Breast epithelium (tissue), 4 donors: ENCODE results near the gene ID3. TPM values are rescaled to one million over a fixed set of nuclear protein-coding genes. Genes with fewer than 3 reads are reported as not detected.
"Not testable (repeated sequence)": the region's sequence is repeated elsewhere in the genome, so short reads cannot be mapped to it uniquely, and the experiment has no call there.

Experiments used
- DNase-seq, 2 donors: peaks; one replicate each; pipeline ENCODE4 v3.0.0-alpha.2; 2019; ENCODE audit warnings: low spot score in 2 of 2
- H3K27ac ChIP-seq, 2 donors: fragments of 200-600 bp; sonication (generic) in 1 of 2; one replicate each; pipeline ENCODE4 v1.5.1; 2016 to 2019; ENCODE audit warnings: mild to moderate bottlenecking in 1 of 2
- H3K27me3 ChIP-seq, 2 donors: fragments of 200-600 bp; sonication (generic) in 1 of 2; one replicate each; pipeline versions ENCODE4 v1.5.1 to v1.6.0; 2017 to 2019; ENCODE audit warnings: control low read depth in 1 of 2, mild to moderate bottlenecking in 1 of 2
- H3K36me3 ChIP-seq: fragments of 200-600 bp; one replicate; pipeline ENCODE4 v1.5.1; 2019
- H3K4me1 ChIP-seq, 2 donors: fragments of 200-600 bp; sonication (generic); one replicate each; pipeline ENCODE4 v1.5.1; 2016 to 2019; ENCODE audit warnings: control low read depth in 1 of 2
- H3K4me3 ChIP-seq, 3 donors: fragments of 200-600 bp; sonication (generic); 1 replicate in 2 of 3; 2 replicates in 1 of 3; pipeline ENCODE4 v1.5.1; 2016 to 2019; ENCODE audit warnings: mild to moderate bottlenecking in 3 of 3, moderate library complexity in 2 of 3
- H3K9me3 ChIP-seq, 2 donors: fragments of 200-600 bp; sonication (generic) in 1 of 2; one replicate each; pipeline ENCODE4 v1.5.1; 2016 to 2019; ENCODE audit warnings: control low read depth in 1 of 2
- CTCF ChIP-seq, 3 donors: fragments of 450-650 bp; IDR thresholded peaks; one replicate each; pipeline ENCODE4 v1.5.1; 2016 to 2017; ENCODE audit warnings: antibody characterized with exemption in 3 of 3, mild to moderate bottlenecking in 3 of 3, moderate library complexity in 3 of 3
- POLR2A ChIP-seq: fragments of 450-650 bp; IDR thresholded peaks from one replicate; pipeline ENCODE4 v1.6.1; 2016; ENCODE audit warnings: antibody characterized with exemption, mild to moderate bottlenecking, moderate library complexity
- POLR2AphosphoS5 ChIP-seq, 3 donors: sonication (generic); formaldehyde crosslinking; IDR thresholded peaks; one replicate each; pipeline ENCODE4 v1.6.1; 2017; ENCODE audit warnings: antibody characterized with exemption in 3 of 3
- intact Hi-C: fragments of 100-400 bp; cut with DNase I; formaldehyde crosslinking; loops from one replicate; pipeline ENCODE4 v1.15.1; 2023; ENCODE audit warnings: low total_unique reads
- total RNA-seq, 3 donors: library from RNA; depleted of rRNA; stranded (reverse); fragments of >200 nt; gene quantifications; one replicate each; pipeline ENCODE4 v1.1.0, GENCODE V29; 2016

The ID3 gene
- total RNA-seq, 3 donors from 2014 or later = 79.9 to 133 (median 90.9) TPM

GRCh38 chr1:23546897-23547584 is 12.3 kb downstream of the ID3 start:
- H3K27me3 ChIP-seq = no peaks in the 10 kb centered on the region
- no peaks in the 10 kb centered on the region for H3K36me3 ChIP-seq
- no peak for DNase-seq
- H3K4me3 ChIP-seq = no peak overlapping the region
- no peak for TF ChIP-seq CTCF (IDR thresholded peaks at IDR 0.05)
- TF ChIP-seq POLR2A = no peak
- TF ChIP-seq POLR2AphosphoS5 (IDR thresholded peaks at IDR 0.05) = no peak
- H3K4me1 ChIP-seq = no peaks in the 10 kb centered on the region
- intact Hi-C loops = no loop called here
- no peaks in the 10 kb centered on the region for H3K9me3 ChIP-seq
- H3K27ac ChIP-seq = no peak overlapping the region

- intact Hi-C loops = no loop called here
Measured at GRCh38 chr1:23545851-23546250, 13.4 kb downstream of the ID3 start.

GRCh38 chr1:23544444-23545389 is 14.6 kb downstream of the ID3 start:
- Histone ChIP-seq H3K4me1 (peaks cover 0 to 2% of the 10 kb centered on the region in 2 donors), H3K9me3 (no peaks in the 10 kb centered on the region), H3K36me3 (no peaks in the 10 kb centered on the region), H3K27ac (peak overlapping the region in 1 of 2 donors; percentile 19), H3K4me3 (no peak overlapping the region), H3K27me3 (no peaks in the 10 kb centered on the region)
- peak; percentile 66 to 75 for DNase-seq
- TF ChIP-seq POLR2A (no peak), POLR2AphosphoS5 (IDR thresholded peaks at IDR 0.05) (peak in 1 of 3 donors; percentile 58), CTCF (IDR thresholded peaks at IDR 0.05) (peak; percentile 90 to 99 (median 97))
- intact Hi-C loops = no loop called here

More at GRCh38 chr1:23545851-23546250, 13.4 kb downstream of the ID3 start:
- H3K27ac ChIP-seq = no peak overlapping the region
- no peak for DNase-seq
- H3K27me3 ChIP-seq = no peaks in the 10 kb centered on the region
- H3K4me3 ChIP-seq = no peak overlapping the region
- no peaks in the 10 kb centered on the region for H3K36me3 ChIP-seq
- TF ChIP-seq POLR2A (no peak), POLR2AphosphoS5 (IDR thresholded peaks at IDR 0.05) (no peak), CTCF (IDR thresholded peaks at IDR 0.05) (no peak)
- no peaks in the 10 kb centered on the region for H3K9me3 ChIP-seq
- no peaks in the 10 kb centered on the region for H3K4me1 ChIP-seq

GRCh38 chr1:23543707-23544443 is 15.4 kb downstream of the ID3 start:
- Histone ChIP-seq H3K27me3 (no peaks in the 10 kb centered on the region), H3K36me3 (no peaks in the 10 kb centered on the region), H3K27ac (no peak overlapping the region), H3K4me1 (peaks cover 0 to 4% of the 10 kb centered on the region in 2 donors), H3K9me3 (no peaks in the 10 kb centered on the region), H3K4me3 (no peak overlapping the region)
- intact Hi-C loops = no loop called here
- TF ChIP-seq POLR2A = no peak
- no peak for TF ChIP-seq POLR2AphosphoS5 (IDR thresholded peaks at IDR 0.05)
- no peak for TF ChIP-seq CTCF (IDR thresholded peaks at IDR 0.05)
- no peak for DNase-seq

- H3K4me1 ChIP-seq, H3K9me3 ChIP-seq, H3K36me3 ChIP-seq, H3K27ac ChIP-seq, H3K27me3 ChIP-seq, H3K4me3 ChIP-seq, DNase-seq, intact Hi-C loops: not testable (repeated sequence)
Measured at GRCh38 chr1:23542940-23543339, 16.4 kb downstream of the ID3 start.
